ENCODE results near the gene CSNK1G1.
"Not testable (repeated sequence)": the region's sequence is repeated elsewhere in the genome, so short reads cannot be mapped to it uniquely, and the experiment has no call there.

Gene CSNK1G1

DNA sequence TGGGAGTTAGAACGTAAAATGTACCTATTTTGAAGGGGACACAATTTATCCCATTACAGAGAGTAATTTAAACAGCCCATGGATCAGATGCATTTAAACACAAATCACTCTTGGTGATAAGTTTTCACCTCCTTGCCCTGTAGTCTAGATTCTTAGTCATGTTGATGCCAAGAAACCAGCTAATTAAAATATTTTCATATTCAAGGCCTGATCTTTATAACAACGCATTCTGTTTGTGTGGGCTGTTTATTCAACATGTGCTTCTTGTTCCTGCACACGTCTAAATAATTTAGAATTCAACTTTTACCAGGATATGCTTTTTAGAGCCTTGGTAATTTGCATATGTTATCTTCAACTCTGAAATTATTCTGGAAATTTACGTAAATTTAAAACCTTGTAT, 234.4 kb downstream of the CSNK1G1 start:
- no peak for FAIRE-seq

DNA sequence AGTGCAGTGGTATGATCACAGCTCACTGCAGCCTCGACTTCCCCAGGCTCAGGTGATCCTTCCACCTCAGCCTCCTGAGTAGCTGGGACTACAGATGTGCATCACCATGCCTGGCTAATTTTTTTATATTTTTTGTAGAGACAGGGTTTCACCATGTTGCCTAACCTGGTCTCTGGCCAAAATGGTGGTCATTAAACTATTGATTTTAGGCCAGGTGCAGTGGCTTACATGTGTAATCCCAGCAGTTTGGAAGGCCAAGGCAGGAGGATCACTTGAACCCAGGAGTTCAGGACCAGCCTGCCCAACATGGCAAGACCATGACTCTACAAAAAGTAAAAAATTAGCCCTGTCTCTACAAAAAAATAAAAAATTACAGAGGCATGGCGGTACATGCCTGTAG, 235.7 kb downstream of the CSNK1G1 start:
- not testable (repeated sequence) for FAIRE-seq

DNA sequence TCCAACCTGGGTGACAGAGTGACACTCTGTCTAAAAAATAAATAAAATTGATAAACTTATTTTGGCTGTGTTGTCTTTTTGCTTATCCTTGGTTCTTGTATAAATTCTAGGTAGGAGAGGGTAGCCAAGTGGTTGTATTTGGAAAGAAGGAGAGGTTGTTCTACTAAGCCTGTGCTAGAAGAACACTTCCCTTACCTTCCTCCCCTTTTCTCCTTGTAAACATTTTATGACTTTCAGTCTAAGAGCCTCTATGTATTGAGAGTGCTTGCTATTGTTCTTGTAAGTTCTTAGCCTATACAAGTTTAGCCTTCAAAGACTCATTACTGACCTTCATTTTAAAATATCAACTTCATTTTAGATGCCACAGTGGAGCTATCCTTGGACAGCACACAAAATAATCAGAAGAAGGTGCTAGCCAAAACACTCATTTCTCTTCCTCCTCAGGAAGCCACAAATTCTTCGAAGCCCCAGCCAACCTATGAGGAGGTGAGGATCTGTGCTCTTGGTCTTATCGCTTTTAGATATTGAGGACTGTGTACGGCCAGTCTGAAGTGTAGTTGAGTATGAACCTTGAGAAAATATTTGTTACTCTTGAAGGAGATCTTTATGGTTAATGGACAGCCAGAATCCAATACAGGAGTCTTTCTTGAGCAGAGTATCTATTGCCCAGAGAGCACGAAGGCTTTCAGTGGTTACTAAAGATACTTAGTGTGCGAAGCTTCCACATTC, 238.1 kb downstream of the CSNK1G1 start:
- no peak for FAIRE-seq
